Measurements from ENCODE around the gene PHAX. TPM values are rescaled to one million over a fixed set of nuclear protein-coding genes. Genes with fewer than 3 reads are reported as not detected.
"Not testable (repeated sequence)": the region's sequence is repeated elsewhere in the genome, so short reads cannot be mapped to it uniquely, and the experiment has no call there.

Gene PHAX
- polyA plus RNA-seq, 3 donors: 4.8 to 37.6 (median 19.3) TPM

DNA sequence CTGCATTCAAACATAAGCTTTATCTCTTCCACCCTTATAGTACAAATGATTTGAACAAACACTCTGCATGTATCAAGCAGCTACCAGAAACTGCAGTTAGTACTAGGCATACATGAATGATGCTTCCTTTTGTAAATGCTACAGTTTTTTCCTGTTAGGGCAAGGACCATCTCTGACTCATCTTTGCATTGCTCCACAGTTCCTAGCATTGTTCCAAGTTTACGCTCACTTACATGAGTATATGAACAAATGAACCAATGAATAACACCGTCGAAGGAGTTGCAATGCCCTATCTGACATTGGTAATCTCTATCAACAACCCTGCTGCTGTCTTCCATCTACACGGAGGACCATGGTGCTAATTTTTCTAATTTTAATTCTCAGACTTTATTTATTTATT, 3.6 kb upstream of the PHAX start:
- H3K36me3 Mint-ChIP-seq: no peaks in the 10 kb centered on the region
- no peak overlapping the region for H3K4me3 ChIP-seq (replicated peaks in 1 of 3; ENCODE audit: low read depth in 2 of 3, low read length in 3 of 3)
- H3K9ac ChIP-seq (ENCODE audit: insufficient read depth, low read length, poor library complexity, severe bottlenecking): no peak overlapping the region
- peaks cover 12 to 29% (median 15%) of the 10 kb centered on the region in 3 donors for H3K27me3 Mint-ChIP-seq (ENCODE audit: low read depth in 3 of 3)
- H3K27me3 ChIP-seq (ENCODE audit: control insufficient read depth in 2 of 2, insufficient read depth in 2 of 2, low read length in 2 of 2): peaks cover 4 to 5% of the 10 kb centered on the region in 2 donors
- H3K9me3 ChIP-seq (replicated peaks in 1 of 2; ENCODE audit: control insufficient read depth in 1 of 2, insufficient read depth in 1 of 2, low read length in 2 of 2): no peaks in the 10 kb centered on the region
- H3K4me2 ChIP-seq (replicated peaks; ENCODE audit: extremely low read depth, low read length, poor library complexity, severe bottlenecking): no peak overlapping the region
- no peaks in the 10 kb centered on the region for H3K36me3 ChIP-seq (replicated peaks in 1 of 2; ENCODE audit: control insufficient read depth in 1 of 2, insufficient read depth in 2 of 2, low read length in 2 of 2)
- peaks cover 28 to 38% of the 10 kb centered on the region in 2 donors for H3K4me1 ChIP-seq (ENCODE audit: control insufficient read depth in 1 of 2, insufficient read depth in 2 of 2, low read length in 2 of 2)
- intact Hi-C loops (cut with micrococcal nuclease): no loop called here
- peaks cover 7% of the 10 kb centered on the region for H4K20me1 ChIP-seq (ENCODE audit: insufficient read depth, low read length)
- no peak for DNase-seq
- H2AFZ ChIP-seq (ENCODE audit: insufficient read depth, low read depth, low read length, poor library complexity, severe bottlenecking): no peak overlapping the region
- TF ChIP-seq, protein P1, sequence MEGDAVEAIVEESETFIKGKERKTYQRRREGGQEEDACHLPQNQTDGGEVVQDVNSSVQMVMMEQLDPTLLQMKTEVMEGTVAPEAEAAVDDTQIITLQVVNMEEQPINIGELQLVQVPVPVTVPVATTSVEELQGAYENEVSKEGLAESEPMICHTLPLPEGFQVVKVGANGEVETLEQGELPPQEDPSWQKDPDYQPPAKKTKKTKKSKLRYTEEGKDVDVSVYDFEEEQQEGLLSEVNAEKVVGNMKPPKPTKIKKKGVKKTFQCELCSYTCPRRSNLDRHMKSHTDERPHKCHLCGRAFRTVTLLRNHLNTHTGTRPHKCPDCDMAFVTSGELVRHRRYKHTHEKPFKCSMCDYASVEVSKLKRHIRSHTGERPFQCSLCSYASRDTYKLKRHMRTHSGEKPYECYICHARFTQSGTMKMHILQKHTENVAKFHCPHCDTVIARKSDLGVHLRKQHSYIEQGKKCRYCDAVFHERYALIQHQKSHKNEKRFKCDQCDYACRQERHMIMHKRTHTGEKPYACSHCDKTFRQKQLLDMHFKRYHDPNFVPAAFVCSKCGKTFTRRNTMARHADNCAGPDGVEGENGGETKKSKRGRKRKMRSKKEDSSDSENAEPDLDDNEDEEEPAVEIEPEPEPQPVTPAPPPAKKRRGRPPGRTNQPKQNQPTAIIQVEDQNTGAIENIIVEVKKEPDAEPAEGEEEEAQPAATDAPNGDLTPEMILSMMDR (IDR thresholded peaks at IDR 0.05): no peak
- WGBS (ENCODE audit: insufficient coverage): 100% methylated on average over 1 of the region's 4 CpGs
- peaks cover 37% of the 10 kb centered on the region for H3K4me1 Mint-ChIP-seq
- H3K27ac ChIP-seq (ENCODE audit: low read depth in 1 of 2, low read length in 2 of 2): no peak overlapping the region
- no peak overlapping the region for H3K27ac Mint-ChIP-seq
- H3K9me3 Mint-ChIP-seq: peaks cover 0 to 14% (median 0%) of the 10 kb centered on the region in 7 donors
- no peak overlapping the region for H3K4me3 Mint-ChIP-seq
- peaks cover 9% of the 10 kb centered on the region for H3K79me2 ChIP-seq (ENCODE audit: insufficient read depth, low read length)

DNA sequence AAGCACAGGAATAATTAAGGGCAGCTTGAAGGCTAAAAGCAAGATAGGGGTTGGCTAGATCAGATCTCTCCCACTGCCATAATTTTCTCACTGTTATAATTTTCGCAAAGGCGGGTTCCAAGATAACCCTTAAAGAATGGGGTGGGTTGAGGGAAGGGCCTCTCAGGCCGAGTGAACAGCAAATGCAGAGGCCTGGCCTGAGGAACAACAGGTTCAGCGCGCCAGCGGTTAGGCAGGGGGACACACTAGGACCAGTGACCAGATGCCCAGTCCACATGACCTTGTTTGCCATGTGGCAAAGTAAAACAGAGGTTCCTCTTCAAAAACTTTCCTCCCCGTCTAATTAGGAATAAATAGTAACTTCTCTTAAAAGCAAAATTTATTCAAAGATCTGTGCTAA, 1.2 kb upstream of the PHAX start:
- no CpG with 5 or more reads among the region's 7 CpGs for WGBS (ENCODE audit: insufficient coverage)
- TF ChIP-seq, protein P1 (IDR thresholded peaks at IDR 0.05): no peak
- Mint-ChIP-seq H3K36me3 (peaks cover 11 to 14% of the 10 kb centered on the region in 2 donors), H3K4me1 (peaks cover 32% of the 10 kb centered on the region), H3K4me3 (no peak overlapping the region), H3K27me3 (ENCODE audit: low read depth in 3 of 3) (peaks cover 8 to 17% (median 11%) of the 10 kb centered on the region in 3 donors), H3K9me3 (peaks cover 0 to 12% (median 0%) of the 10 kb centered on the region in 7 donors), H3K27ac (peak overlapping the region in 2 of 7 donors; percentile 41 to 60)
- no peak for DNase-seq
- Histone ChIP-seq H3K27ac (ENCODE audit: low read depth in 1 of 2, low read length in 2 of 2) (no peak overlapping the region), H3K4me1 (ENCODE audit: control insufficient read depth in 1 of 2, insufficient read depth in 2 of 2, low read length in 2 of 2) (peaks cover 22 to 31% of the 10 kb centered on the region in 2 donors), H3K4me3 (replicated peaks in 1 of 3; ENCODE audit: low read depth in 2 of 3, low read length in 3 of 3) (no peak overlapping the region), H3K27me3 (ENCODE audit: control insufficient read depth in 2 of 2, insufficient read depth in 2 of 2, low read length in 2 of 2) (peaks cover 0 to 4% of the 10 kb centered on the region in 2 donors), H3K9me3 (replicated peaks in 1 of 2; ENCODE audit: control insufficient read depth in 1 of 2, insufficient read depth in 1 of 2, low read length in 2 of 2) (no peaks in the 10 kb centered on the region), H4K20me1 (ENCODE audit: insufficient read depth, low read length) (peaks cover 16% of the 10 kb centered on the region), H3K79me2 (ENCODE audit: insufficient read depth, low read length) (peaks cover 26% of the 10 kb centered on the region), H3K9ac (ENCODE audit: insufficient read depth, low read length, poor library complexity, severe bottlenecking) (no peak overlapping the region), H3K36me3 (replicated peaks in 1 of 2; ENCODE audit: control insufficient read depth in 1 of 2, insufficient read depth in 2 of 2, low read length in 2 of 2) (peaks cover 9 to 14% of the 10 kb centered on the region in 2 donors), H2AFZ (ENCODE audit: insufficient read depth, low read depth, low read length, poor library complexity, severe bottlenecking) (no peak overlapping the region), H3K4me2 (replicated peaks; ENCODE audit: extremely low read depth, low read length, poor library complexity, severe bottlenecking) (no peak overlapping the region)
- intact Hi-C loops (cut with micrococcal nuclease): no loop called here

DNA sequence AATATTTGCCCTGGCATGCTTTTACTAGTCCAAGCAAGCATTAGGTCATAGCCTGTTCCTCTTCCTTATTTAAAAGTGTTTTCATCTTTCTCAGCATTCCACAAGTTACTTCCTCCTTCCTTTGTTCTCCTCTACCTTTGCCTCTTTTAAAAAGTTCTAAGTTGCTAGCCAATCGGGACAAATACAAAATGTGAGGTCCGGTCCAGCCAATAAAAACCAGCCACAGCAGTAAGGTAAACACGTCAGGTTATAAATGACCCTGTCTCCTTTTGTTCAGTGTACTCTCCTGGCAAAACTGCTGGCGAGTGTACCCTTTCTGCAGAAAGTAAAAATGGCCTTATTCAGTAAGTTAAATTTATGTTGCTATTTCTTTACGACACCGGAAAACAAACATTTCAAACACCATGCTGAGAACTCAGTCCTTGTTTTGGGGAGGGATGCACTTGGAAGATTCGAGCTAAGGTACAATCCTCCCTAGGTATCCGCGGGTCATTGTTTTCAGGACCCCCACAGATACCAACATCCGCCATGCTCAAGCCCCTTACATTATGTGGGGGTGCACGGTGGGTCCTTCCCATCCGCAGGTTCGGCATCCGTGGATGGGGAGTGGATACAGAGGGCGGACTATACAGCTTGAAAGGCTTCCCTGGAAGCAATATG, 646 bp upstream of the PHAX start:
- H3K27me3 ChIP-seq (ENCODE audit: control insufficient read depth in 2 of 2, insufficient read depth in 2 of 2, low read length in 2 of 2); H3K27ac ChIP-seq (ENCODE audit: low read depth in 1 of 2, low read length in 2 of 2); intact Hi-C loops (cut with micrococcal nuclease); H3K9me3 ChIP-seq (replicated peaks in 1 of 2; ENCODE audit: control insufficient read depth in 1 of 2, insufficient read depth in 1 of 2, low read length in 2 of 2); DNase-seq; H3K9me3 Mint-ChIP-seq: not testable (repeated sequence)
- 72% methylated on average over 8 of the region's 15 CpGs for WGBS (ENCODE audit: insufficient coverage)
- peak overlapping the region; percentile 100 for H2AFZ ChIP-seq (ENCODE audit: insufficient read depth, low read depth, low read length, poor library complexity, severe bottlenecking)
- peak overlapping the region in 1 of 3 experiments; percentile 99 for H3K4me3 ChIP-seq (replicated peaks in 1 of 3; ENCODE audit: low read depth in 2 of 3, low read length in 3 of 3)
- H3K9ac ChIP-seq (ENCODE audit: insufficient read depth, low read length, poor library complexity, severe bottlenecking): peak overlapping the region; percentile 87
- peaks cover 19% of the 10 kb centered on the region for H4K20me1 ChIP-seq (ENCODE audit: insufficient read depth, low read length)
- H3K36me3 ChIP-seq (replicated peaks in 1 of 2; ENCODE audit: control insufficient read depth in 1 of 2, insufficient read depth in 2 of 2, low read length in 2 of 2): peaks cover 12 to 18% of the 10 kb centered on the region in 2 donors
- peaks cover 20 to 25% of the 10 kb centered on the region in 2 donors for H3K4me1 ChIP-seq (ENCODE audit: control insufficient read depth in 1 of 2, insufficient read depth in 2 of 2, low read length in 2 of 2)
- peaks cover 6 to 11% (median 8%) of the 10 kb centered on the region in 3 donors for H3K27me3 Mint-ChIP-seq (ENCODE audit: low read depth in 3 of 3)
- peak overlapping the region; percentile 75 for H3K4me2 ChIP-seq (replicated peaks; ENCODE audit: extremely low read depth, low read length, poor library complexity, severe bottlenecking)
- peaks cover 29% of the 10 kb centered on the region for H3K4me1 Mint-ChIP-seq
- H3K36me3 Mint-ChIP-seq: peaks cover 14 to 20% of the 10 kb centered on the region in 2 donors
- H3K4me3 Mint-ChIP-seq: peak overlapping the region; percentile 90 to 97
- H3K79me2 ChIP-seq (ENCODE audit: insufficient read depth, low read length): peaks cover 31% of the 10 kb centered on the region
- peak overlapping the region in 4 of 7 donors; percentile 36 to 76 (median 58) for H3K27ac Mint-ChIP-seq
